IMR-90 (cell line): ENCODE results near the gene FARS2. TPM values are rescaled to one million over a fixed set of nuclear protein-coding genes. Genes with fewer than 3 reads are reported as not detected.

Experiments
- ATAC-seq: fragments of 200-7000 bp; cut with Tn5 transposase; 2 replicates; pipeline ENCODE4 v1.9.1; 2020; ENCODE audit warnings: low read depth, mild to moderate bottlenecking, moderate library complexity
- BruUV-seq: library from RNA; stranded (reverse); fragments of 400-500 nt; replicated peaks from 2 replicates; lab custom pipeline; 2021; lab: Mats Ljungman, UMichigan
- CTCF ChIA-PET: fragments of 300-600 bp; formaldehyde crosslinking; extraction: SDS; loops from one replicate; lab custom pipeline; 2021; ENCODE audit warnings: antibody characterized with exemption; lab: Yijun Ruan, JAX
- POLR2A ChIA-PET: fragments of 300-600 bp; sonication (Branson Sonifier 250); formaldehyde crosslinking; loops from one replicate; lab custom pipeline; 2022; ENCODE audit warnings: antibody characterized with exemption; ENCODE audit not compliant: unreplicated experiment; lab: Charles Lee
- DNase-seq: peaks from one replicate; pipeline ENCODE4 v3.0.0; 2013
- H2AFZ ChIP-seq: replicated peaks from 2 replicates; pipeline ENCODE3; 2013; ENCODE audit warnings: low read length, mild to moderate bottlenecking; ENCODE audit not compliant: poor library complexity
- H2AK5ac ChIP-seq: 2 replicates; pipeline ENCODE4 v1.6.1; 2013; ENCODE audit warnings: low read depth, low read length, inconsistent platforms
- H2AK9ac ChIP-seq: replicated peaks from 2 replicates; pipeline ENCODE3; 2013; ENCODE audit warnings: mild to moderate bottlenecking, low read depth, low read length, moderate library complexity; ENCODE audit not compliant: poor library complexity
- H2BK120ac ChIP-seq: 2 replicates; pipeline ENCODE4 v1.6.1; 2013; ENCODE audit warnings: low read depth, low read length, inconsistent platforms
- H2BK15ac ChIP-seq: 3 replicates; pipeline ENCODE4 v1.6.1; 2013; ENCODE audit warnings: low read depth, low read length, inconsistent platforms
- H2BK20ac ChIP-seq: 2 replicates; pipeline ENCODE4 v1.6.1; 2013; ENCODE audit warnings: low read depth, mild to moderate bottlenecking, inconsistent platforms, low read length, moderate library complexity
- H2BK5ac ChIP-seq: 2 replicates; pipeline ENCODE4 v1.6.1; 2013; ENCODE audit warnings: mild to moderate bottlenecking, low read depth, low read length, inconsistent platforms; ENCODE audit not compliant: poor library complexity, severe bottlenecking
- H3K14ac ChIP-seq: replicated peaks from 2 replicates; pipeline ENCODE4 v1.6.1; 2013; ENCODE audit warnings: low read depth, low read length, inconsistent platforms
- H3K18ac ChIP-seq: 2 replicates; pipeline ENCODE4 v1.6.1; 2013; ENCODE audit warnings: low read depth, low read length, control low read depth
- H3K23ac ChIP-seq: 2 replicates; pipeline ENCODE4 v1.6.1; 2013; ENCODE audit warnings: low read depth, low read length, inconsistent platforms
- H3K27ac ChIP-seq: 2 replicates; pipeline ENCODE4 v1.5.1; 2013; ENCODE audit warnings: mild to moderate bottlenecking, control low read depth, low read length; ENCODE audit not compliant: insufficient read depth
- H3K27me3 ChIP-seq: 2 replicates; pipeline ENCODE4 v1.6.1; 2013; ENCODE audit warnings: low read length; ENCODE audit not compliant: control insufficient read depth, insufficient read depth
- H3K36me3 ChIP-seq: 2 replicates; pipeline ENCODE4 v1.6.1; 2013; ENCODE audit warnings: low read length, mixed read lengths; ENCODE audit not compliant: control insufficient read depth, insufficient read depth
- H3K4ac ChIP-seq: 2 replicates; pipeline ENCODE4 v1.6.1; 2013; ENCODE audit warnings: low read depth, low read length, inconsistent platforms
- H3K4me1 ChIP-seq: 2 replicates; pipeline ENCODE4 v1.6.1; 2013; ENCODE audit warnings: low read length, mixed read lengths; ENCODE audit not compliant: control insufficient read depth, insufficient read depth
- H3K4me2 ChIP-seq: 2 replicates; pipeline ENCODE4 v1.6.1; 2013; ENCODE audit warnings: low read depth, mild to moderate bottlenecking, control low read depth, low read length, moderate library complexity
- H3K4me3 ChIP-seq: 2 replicates; pipeline ENCODE4 v1.5.1; 2013; ENCODE audit warnings: low read depth, mild to moderate bottlenecking, control low read depth, low read length, moderate library complexity; ENCODE audit not compliant: insufficient read depth
- H3K56ac ChIP-seq: 2 replicates; pipeline ENCODE4 v1.6.1; 2013; ENCODE audit warnings: low read length, inconsistent platforms; ENCODE audit not compliant: insufficient read depth; ENCODE audit errors: extremely low read depth
- H3K79me1 ChIP-seq, 2 experiments: 2 replicates each; pipeline ENCODE4 v1.6.1; 2013; ENCODE audit warnings: low read length in 2 of 2, inconsistent platforms in 1 of 2, low read depth in 1 of 2
- H3K9ac ChIP-seq: 2 replicates; pipeline ENCODE4 v1.6.1; 2013; ENCODE audit warnings: low read depth, low read length, control low read depth
- H3K9me1 ChIP-seq: 2 replicates; pipeline ENCODE4 v1.6.1; 2013; ENCODE audit warnings: low read length, inconsistent platforms; ENCODE audit not compliant: insufficient read depth
- H3K9me3 ChIP-seq: 2 replicates; pipeline ENCODE4 v1.6.1; 2013; ENCODE audit warnings: low read length; ENCODE audit not compliant: control insufficient read depth, insufficient read depth
- H4K20me1 ChIP-seq: 2 replicates; pipeline ENCODE4 v1.6.1; 2013; ENCODE audit warnings: low read length, inconsistent platforms; ENCODE audit not compliant: insufficient read depth
- H4K5ac ChIP-seq: 2 replicates; pipeline ENCODE4 v1.6.1; 2013; ENCODE audit warnings: mild to moderate bottlenecking, low read depth, low read length, control low read depth
- H4K8ac ChIP-seq, 2 experiments: 2 replicates each; pipeline ENCODE4 v1.6.1; 2013; ENCODE audit warnings: low read depth in 2 of 2, low read length in 2 of 2, control low read depth in 1 of 2, inconsistent platforms in 1 of 2
- H4K91ac ChIP-seq: 2 replicates; pipeline ENCODE4 v1.6.1; 2013; ENCODE audit warnings: low read depth, low read length, inconsistent platforms; ENCODE audit not compliant: insufficient read depth
- BHLHE40 ChIP-seq: fragments of 150-350 bp; IDR thresholded peaks from 2 replicates; pipeline ENCODE4 v1.6.1; 2016; ENCODE audit warnings: mild to moderate bottlenecking, low read depth, low read length
- CHD1 ChIP-seq: IDR thresholded peaks from 2 replicates; pipeline ENCODE4 v1.6.1; 2012; ENCODE audit warnings: low read depth, low read length, improper control_type of control experiment
- FOS ChIP-seq: fragments of 150-350 bp; IDR thresholded peaks from 2 replicates; pipeline ENCODE4 v1.6.1; 2016; ENCODE audit warnings: low read depth, low read length
- POLR2A ChIP-seq: IDR thresholded peaks from 2 replicates; pipeline ENCODE4 v1.6.1; 2012; ENCODE audit warnings: mild to moderate bottlenecking, low read depth, low read length
- WGBS, 2 experiments: methylation state at CpG; one replicate each; pipeline versions ENCODE4 v1.1.5 to v1.1.7; 2013; ENCODE audit warnings: missing lambda C conversion rate in 2 of 2; ENCODE audit not compliant: insufficient read length in 1 of 2; ENCODE audit errors: extremely low coverage in 2 of 2; 5-methylcytosine and 5-hydroxymethylcytosine counted together
- dilution Hi-C: fragments of 300-500 bp; cut with HindIII; formaldehyde crosslinking; loops from one replicate; pipeline ENCODE4 v1.14.3; 2018; ENCODE audit warnings: low sequenced_read_pairs; ENCODE audit not compliant: unreplicated experiment
- in situ Hi-C: fragments of 300-500 bp; cut with MboI; formaldehyde crosslinking; loops from 3 replicates; pipeline ENCODE4 v1.14.3; 2019; ENCODE audit warnings: low sequenced_read_pairs, inconsistent platforms, mixed read lengths
- intact Hi-C: fragments of 100-400 bp; cut with micrococcal nuclease; formaldehyde crosslinking; loops from 2 replicates; pipeline ENCODE4 v1.10.0; 2022
- polyA plus RNA-seq, 3 experiments: library from polyadenylated mRNA; depleted of rRNA; stranded (reverse); fragments of >200 nt; gene quantifications; 2 replicates each; pipeline ENCODE4 v1.2.3, GENCODE V29; 2012; ENCODE audit warnings: low replicate concordance in 1 of 3
- total RNA-seq: library from RNA; depleted of rRNA; stranded (reverse); fragments of >200 nt; gene quantifications from 2 replicates; pipeline ENCODE4 v1.2.3, GENCODE V29; 2012

The FARS2 gene
- total and polyA plus RNA-seq, 2 of the 4 experiments (the other 2 are of a cell fraction): 12.1 to 28.9 TPM

GRCh38 chr6:5435449-5435848 lies 174.1 kb downstream of the FARS2 start:
- no peak overlapping the region for H4K8ac ChIP-seq
- no peak overlapping the region for H4K5ac ChIP-seq
- H2AK9ac ChIP-seq: no peak overlapping the region
- peak overlapping the region; percentile 35 for H2BK5ac ChIP-seq
- intact Hi-C loops (loop anchor here (5.0 kb wide), 1 partner anchor 62 kb away; no protein-coding TSS in a partner anchor), dilution Hi-C loops (no loop called here), in situ Hi-C loops (no loop called here)
- DNase-seq: peak; percentile 86
- H3K4me3 ChIP-seq: no peak overlapping the region
- H2BK20ac ChIP-seq: no peak overlapping the region
- peak; percentile 40; the same call in 1 of the 2 replicates for TF ChIP-seq FOS
- no peak for TF ChIP-seq POLR2A
- peak; percentile 11; the same call in 1 of the 2 replicates for TF ChIP-seq BHLHE40
- no peak for TF ChIP-seq CHD1
- H3K79me1 ChIP-seq: peaks cover 2 to 4% of the 10 kb centered on the region in 2 experiments; a peak in 1 of 4 replicates
- H3K23ac ChIP-seq: no peak overlapping the region
- H3K4ac ChIP-seq: no peak overlapping the region
- H3K9me3 ChIP-seq: no peaks in the 10 kb centered on the region
- H3K14ac ChIP-seq: no peak overlapping the region
- no peak overlapping the region for H2AK5ac ChIP-seq
- peak; percentile 83 for ATAC-seq
- H2BK15ac ChIP-seq: no peak overlapping the region
- H3K9me1 ChIP-seq: no peaks in the 10 kb centered on the region
- no peak overlapping the region for H4K91ac ChIP-seq
- no CpG with 5 or more reads among the region's 7 CpGs for WGBS, 2 experiments
- 0 out of 2 replicates have a peak, but pooled peaks cover 2% of the 10 kb centered on the region for H3K36me3 ChIP-seq
- no peak overlapping the region for H2AFZ ChIP-seq
- no peak overlapping the region for H3K9ac ChIP-seq
- no peak overlapping the region; the same call in 1 of the 2 replicates for H3K4me2 ChIP-seq
- POLR2A ChIA-PET: interaction anchor here (0.5 kb wide), 1 partner anchor 13 kb away, joined by 7 read pairs; no protein-coding TSS in a partner anchor
- H3K27me3 ChIP-seq: no peaks in the 10 kb centered on the region
- CTCF ChIA-PET: interaction anchor here (1.4 kb wide), 1 partner anchor 36 kb away, joined by 3 read pairs; no protein-coding TSS in a partner anchor
- H3K18ac ChIP-seq: no peak overlapping the region
- no peak overlapping the region for H3K27ac ChIP-seq
- no peaks in the 10 kb centered on the region for H3K4me1 ChIP-seq
- BruUV-seq: no TSS peak
- no peak overlapping the region for H3K56ac ChIP-seq
- H2BK120ac ChIP-seq: no peak overlapping the region
- no peaks in the 10 kb centered on the region for H4K20me1 ChIP-seq
